ENCODE measurements around the gene APPL2. TPM values are rescaled to one million over a fixed set of nuclear protein-coding genes. Genes with fewer than 3 reads are reported as not detected.
"Not testable (repeated sequence)": the region's sequence is repeated elsewhere in the genome, so short reads cannot be mapped to it uniquely, and the experiment has no call there.

Gene APPL2
- total RNA-seq, 6 donors from 2014 or later: 23.8 to 72.3 (median 28.6) TPM

GRCh38 chr12:105257321-105257728 is 21.4 kb upstream of the APPL2 start:
- Histone ChIP-seq H3K4me3 (no peak overlapping the region), H3K27me3 (no peaks in the 10 kb centered on the region), H3K9me3 (no peaks in the 10 kb centered on the region), H3K27ac (no peak overlapping the region), H3K36me3 (no peaks in the 10 kb centered on the region), H3K4me1 (no peaks in the 10 kb centered on the region)
- DNase-seq (no peak), ATAC-seq (ENCODE audit: low FRiP score in 2 of 2) (peak in 1 of 2 donors; percentile 81)
- WGBS, 2 donors: 76 to 81% methylated on average over 4 of the region's 4 CpGs
- TF ChIP-seq CTCF (IDR thresholded peaks at IDR 0.05) (no peak), POLR2A (IDR thresholded peaks at IDR 0.05) (no peak), POLR2AphosphoS5 (IDR thresholded peaks at IDR 0.05) (no peak), EP300 (IDR thresholded peaks at IDR 0.05) (no peak)

GRCh38 chr12:105256921-105257320 is 20.9 kb upstream of the APPL2 start:
- peak in 1 of 2 donors; percentile 78 for ATAC-seq (ENCODE audit: low FRiP score in 2 of 2)
- WGBS, 2 donors: 79 to 90% methylated on average over 3 of the region's 3 CpGs
- DNase-seq: no peak

DNA sequence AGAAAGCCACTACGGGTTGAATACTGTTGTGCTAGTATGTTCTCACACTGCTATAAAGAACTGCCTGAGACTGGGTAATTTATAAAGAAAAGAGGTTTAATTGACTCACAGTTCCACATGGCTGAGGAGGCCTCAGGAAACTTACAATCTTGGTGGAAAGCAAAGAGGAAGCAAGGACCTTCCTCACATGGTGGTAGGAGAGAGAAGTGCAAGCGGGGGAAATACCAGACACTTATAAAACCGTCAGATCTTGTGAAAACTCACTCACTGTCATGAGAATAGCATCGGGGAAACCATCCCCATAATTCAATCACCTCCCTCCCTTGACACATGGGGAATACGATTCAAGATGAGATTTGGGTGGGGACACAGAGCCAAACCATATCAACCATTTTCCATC is 20.5 kb upstream of the APPL2 start:
- not testable (repeated sequence) for H3K9me3 ChIP-seq; H3K4me3 ChIP-seq; ATAC-seq (ENCODE audit: low FRiP score in 2 of 2); H3K4me1 ChIP-seq; H3K27me3 ChIP-seq; H3K36me3 ChIP-seq; H3K27ac ChIP-seq; DNase-seq
- 75 to 87% methylated on average over 5 of the region's 5 CpGs for WGBS, 2 donors

More at GRCh38 chr12:105256921-105257320, 20.9 kb upstream of the APPL2 start:
- Histone ChIP-seq H3K27me3 (no peaks in the 10 kb centered on the region), H3K9me3 (no peaks in the 10 kb centered on the region), H3K4me1 (no peaks in the 10 kb centered on the region), H3K4me3 (no peak overlapping the region), H3K36me3 (no peaks in the 10 kb centered on the region), H3K27ac (no peak overlapping the region)
- no peak for TF ChIP-seq POLR2AphosphoS5 (IDR thresholded peaks at IDR 0.05)
- TF ChIP-seq CTCF (IDR thresholded peaks at IDR 0.05): no peak

DNA sequence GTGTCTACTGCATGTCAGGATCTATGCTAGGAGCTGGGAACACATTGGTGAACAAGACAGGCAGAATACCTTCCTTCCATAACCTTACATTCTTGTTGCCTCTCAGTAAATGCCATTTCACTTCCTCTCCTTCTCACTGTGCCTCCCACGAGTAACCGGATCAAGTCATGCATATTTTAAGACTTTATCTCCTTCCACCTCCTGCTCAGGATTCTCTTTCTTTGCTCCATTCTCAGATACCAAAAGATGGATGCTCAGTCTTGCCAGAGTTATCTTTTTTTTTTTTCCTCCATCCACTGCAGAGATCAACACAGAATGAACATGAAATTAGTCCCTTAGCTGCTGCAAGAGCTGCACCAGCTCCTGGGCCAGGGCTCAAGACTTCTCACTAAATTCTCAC is 20.0 kb upstream of the APPL2 start:
- H3K9me3 ChIP-seq: no peaks in the 10 kb centered on the region
- H3K27ac ChIP-seq: no peak overlapping the region
- ATAC-seq (ENCODE audit: low FRiP score in 2 of 2): no peak

GRCh38 chr12:105253866-105254513 is 18.0 kb upstream of the APPL2 start:
- no peak for DNase-seq
- H3K4me1 ChIP-seq: no peaks in the 10 kb centered on the region
- TF ChIP-seq CTCF (IDR thresholded peaks at IDR 0.05) (no peak), POLR2A (IDR thresholded peaks at IDR 0.05) (no peak), EP300 (IDR thresholded peaks at IDR 0.05) (no peak)
- ATAC-seq (ENCODE audit: low FRiP score in 2 of 2): peak; percentile 67 to 72
- H3K9me3 ChIP-seq: no peaks in the 10 kb centered on the region
- 74 to 83% methylated on average over 2 to 3 of the region's 3 CpGs for WGBS, 2 donors
- no peaks in the 10 kb centered on the region for H3K27me3 ChIP-seq
- peak overlapping the region in 1 of 4 donors; percentile 1 for H3K27ac ChIP-seq
- no peaks in the 10 kb centered on the region for H3K36me3 ChIP-seq
- H3K4me3 ChIP-seq: no peak overlapping the region

More for the DNA sequence above, 20.0 kb upstream of the APPL2 start:
- no peak overlapping the region for H3K4me3 ChIP-seq
- no peaks in the 10 kb centered on the region for H3K27me3 ChIP-seq
- WGBS, 2 donors: 62 to 69% methylated on average over 2 of the region's 2 CpGs
- no peak for DNase-seq
- no peaks in the 10 kb centered on the region for H3K4me1 ChIP-seq
- TF ChIP-seq POLR2A (IDR thresholded peaks at IDR 0.05) (no peak), CTCF (IDR thresholded peaks at IDR 0.05) (no peak), EP300 (IDR thresholded peaks at IDR 0.05) (no peak), POLR2AphosphoS5 (IDR thresholded peaks at IDR 0.05) (no peak)
- no peaks in the 10 kb centered on the region for H3K36me3 ChIP-seq
